HEK293T (cell line): Measurements from ENCODE around the gene HS6ST1.
"Not testable (repeated sequence)": the region's sequence is repeated elsewhere in the genome, so short reads cannot be mapped to it uniquely, and the experiment has no call there.

Source experiments
- ARNT ChIP-seq: fragments of 450-650 bp; IDR thresholded peaks from 2 replicates; pipeline ENCODE4 v1.6.1; 2017; ENCODE audit warnings: mild to moderate bottlenecking
- BHLHE40 ChIP-seq: fragments of 450-650 bp; IDR thresholded peaks from 2 replicates; pipeline ENCODE4 v1.6.1; 2016; ENCODE audit warnings: mild to moderate bottlenecking, moderate library complexity, borderline replicate concordance
- ELF4 ChIP-seq: fragments of 450-650 bp; IDR thresholded peaks from 2 replicates; pipeline ENCODE4 v1.6.1; 2017; ENCODE audit warnings: antibody characterized with exemption
- FOXA1 ChIP-seq: fragments of 450-650 bp; IDR thresholded peaks from 2 replicates; pipeline ENCODE4 v1.6.1; 2016; ENCODE audit warnings: mild to moderate bottlenecking
- FOXK2 ChIP-seq: fragments of 450-650 bp; IDR thresholded peaks from 2 replicates; pipeline ENCODE4 v1.6.1; 2016; ENCODE audit warnings: mild to moderate bottlenecking
- FOXM1 ChIP-seq: fragments of 450-650 bp; IDR thresholded peaks from 2 replicates; pipeline ENCODE4 v1.6.1; 2017; ENCODE audit warnings: mild to moderate bottlenecking, borderline replicate concordance
- HDGF ChIP-seq: fragments of 450-650 bp; IDR thresholded peaks from 2 replicates; pipeline ENCODE4 v1.6.1; 2017; ENCODE audit warnings: antibody characterized with exemption, borderline replicate concordance
- LEF1 ChIP-seq: fragments of 450-650 bp; IDR thresholded peaks from 2 replicates; pipeline ENCODE4 v1.6.1; 2017; ENCODE audit warnings: mild to moderate bottlenecking, borderline replicate concordance
- SP1 ChIP-seq: fragments of 450-650 bp; IDR thresholded peaks from 2 replicates; pipeline ENCODE4 v1.6.1; 2017
- SUZ12 ChIP-seq: fragments of 450-650 bp; IDR thresholded peaks from 2 replicates; pipeline ENCODE4 v1.6.1; 2016; ENCODE audit warnings: mild to moderate bottlenecking
- TARDBP ChIP-seq: fragments of 450-650 bp; IDR thresholded peaks from 2 replicates; pipeline ENCODE4 v1.6.1; 2016
- ZNF384 ChIP-seq: fragments of 450-650 bp; IDR thresholded peaks from 2 replicates; pipeline ENCODE4 v1.6.1; 2016
- TF ChIP-seq, protein P1 (sequence below): fragments of 450-650 bp; IDR thresholded peaks from 2 replicates; pipeline ENCODE4 v1.6.1; 2016

DNA sequence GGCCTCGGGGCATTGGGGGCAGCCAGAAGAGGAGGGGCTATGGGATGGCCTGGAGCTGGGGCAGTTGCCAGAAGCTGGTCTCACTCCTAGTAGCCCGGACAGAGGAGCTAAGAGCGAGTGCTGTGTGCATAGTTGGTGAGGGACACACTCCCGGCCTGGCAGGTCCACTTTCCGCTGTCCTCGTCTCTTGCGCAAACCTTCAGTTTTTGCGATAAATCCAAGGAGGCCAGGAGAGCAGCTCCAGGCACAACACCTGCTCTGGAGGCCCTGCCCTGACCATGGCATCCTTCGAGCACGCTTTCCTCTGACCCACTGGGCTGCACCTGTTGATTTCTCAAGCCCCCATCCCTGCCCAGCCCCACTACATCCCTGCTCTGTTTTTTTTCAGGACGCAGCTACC, 51.0 kb downstream of the HS6ST1 start:
- not testable (repeated sequence) for TF ChIP-seq HDGF, BHLHE40, FOXK2, SP1, FOXA1, SUZ12, TARDBP, ELF4, ARNT, FOXM1, LEF1, ZNF384
- TF ChIP-seq, protein P1, sequence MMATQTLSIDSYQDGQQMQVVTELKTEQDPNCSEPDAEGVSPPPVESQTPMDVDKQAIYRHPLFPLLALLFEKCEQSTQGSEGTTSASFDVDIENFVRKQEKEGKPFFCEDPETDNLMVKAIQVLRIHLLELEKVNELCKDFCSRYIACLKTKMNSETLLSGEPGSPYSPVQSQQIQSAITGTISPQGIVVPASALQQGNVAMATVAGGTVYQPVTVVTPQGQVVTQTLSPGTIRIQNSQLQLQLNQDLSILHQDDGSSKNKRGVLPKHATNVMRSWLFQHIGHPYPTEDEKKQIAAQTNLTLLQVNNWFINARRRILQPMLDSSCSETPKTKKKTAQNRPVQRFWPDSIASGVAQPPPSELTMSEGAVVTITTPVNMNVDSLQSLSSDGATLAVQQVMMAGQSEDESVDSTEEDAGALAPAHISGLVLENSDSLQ, result not testable (repeated sequence)
